K562 (cell line): ENCODE data around the gene PTPN1. TPM values are rescaled to one million over a fixed set of nuclear protein-coding genes. Genes with fewer than 3 reads are reported as not detected.
A peak's percentile ranks its signal among the peaks of the same experiment; 100 is the strongest.

Experiments
- ATAC-seq: fragments of 200-7000 bp; cut with Tn5 transposase; 3 replicates; pipeline ENCODE4 v1.9.1; 2020; ENCODE audit warnings: moderate library complexity
- BruUV-seq: library from RNA; stranded (reverse); fragments of 400-500 nt; replicated peaks from 2 replicates; lab custom pipeline; 2021; lab: Mats Ljungman, UMichigan
- CTCF ChIA-PET: fragments of 300-600 bp; formaldehyde crosslinking; extraction: SDS; loops from one replicate; lab custom pipeline; 2021; ENCODE audit warnings: low intra/inter-chr PET ratio; lab: Yijun Ruan, JAX
- POLR2A ChIA-PET: fragments of 300-600, 350-650 bp; sonication (Branson Sonifier 250); formaldehyde crosslinking; extraction: SDS; loops from one replicate; lab custom pipeline; 2021; ENCODE audit warnings: antibody characterized with exemption, inconsistent platforms; lab: Yijun Ruan, JAX
- DNase-seq, 4 experiments: peaks; one replicate each; pipeline versions ENCODE4 v3.0.0 to v3.0.0-alpha.2; 2011 to 2018; ENCODE audit warnings: low spot score in 3 of 4, mixed read lengths in 3 of 4; ENCODE audit errors: extremely low read depth in 1 of 4
- FAIRE-seq: peaks from 2 replicates; lab custom pipeline; 2011; peaks lifted over from hg19 to GRCh38; lab: Jason Lieb, UNC
- H2AFZ ChIP-seq: 2 replicates; pipeline ENCODE4 v1.6.0; 2011; ENCODE audit warnings: low read depth, low read length, control low read depth, inconsistent platforms
- H3K27ac ChIP-seq: fragments of 200-600 bp; 3 replicates; pipeline ENCODE4 v1.8.0; 2011; ENCODE audit warnings: low read depth, mild to moderate bottlenecking, control low read depth, inconsistent platforms, low read length, moderate library complexity, mixed read lengths; ENCODE audit errors: extremely low read depth
- H3K27me3 ChIP-seq, 2 experiments: fragments of 300-600 bp in 1 of 2; 2 replicates in 1 of 2; 3 replicates in 1 of 2; pipeline versions ENCODE4 v1.6.0 to v1.8.0; 2011; ENCODE audit warnings: inconsistent platforms in 2 of 2, low read length in 2 of 2, mild to moderate bottlenecking in 1 of 2, mixed read lengths in 1 of 2, moderate library complexity in 1 of 2; ENCODE audit not compliant: control insufficient read depth in 2 of 2, insufficient read depth in 2 of 2
- H3K36me3 ChIP-seq: fragments of 300-600 bp; 3 replicates; pipeline ENCODE4 v1.8.0; 2011; ENCODE audit warnings: mild to moderate bottlenecking, low read length, inconsistent platforms; ENCODE audit not compliant: control insufficient read depth, insufficient read depth
- H3K4me1 ChIP-seq, 2 experiments: fragments of 200-600 bp in 1 of 2; replicated peaks in 1 of 2; 2 replicates in 1 of 2; 3 replicates in 1 of 2; pipeline versions ENCODE4 v1.5.1 to v1.8.0; 2011; ENCODE audit warnings: inconsistent platforms in 2 of 2, low read length in 2 of 2, mild to moderate bottlenecking in 1 of 2, mixed read lengths in 1 of 2, moderate library complexity in 1 of 2; ENCODE audit not compliant: control insufficient read depth in 2 of 2, insufficient read depth in 2 of 2
- H3K4me2 ChIP-seq: 2 replicates; pipeline ENCODE4 v1.6.1; 2011; ENCODE audit warnings: low read length, control low read depth, inconsistent platforms, mixed read lengths; ENCODE audit not compliant: insufficient read depth
- H3K4me3 ChIP-seq: fragments of 200-600 bp; sonication (generic), shearing (Covaris generic); 2 replicates; pipeline ENCODE4 v1.5.1; 2016; ENCODE audit warnings: control low read depth, inconsistent platforms
- H3K79me2 ChIP-seq: fragments of 200-600 bp; 3 replicates; pipeline ENCODE4 v1.8.0; 2011; ENCODE audit warnings: low read length, inconsistent platforms; ENCODE audit not compliant: control insufficient read depth, insufficient read depth
- H3K9ac ChIP-seq, 2 experiments: 2 replicates each; pipeline versions ENCODE4 v1.6.0 to v1.6.1; 2011; ENCODE audit warnings: low read depth in 2 of 2, low read length in 2 of 2, control low read depth in 1 of 2, inconsistent platforms in 1 of 2, mild to moderate bottlenecking in 1 of 2, mixed read lengths in 1 of 2; ENCODE audit not compliant: insufficient read depth in 1 of 2
- H3K9me1 ChIP-seq: one replicate; pipeline ENCODE4 v1.6.0; 2011; ENCODE audit warnings: inconsistent platforms, mild to moderate bottlenecking, low read length, moderate library complexity; ENCODE audit not compliant: control insufficient read depth, insufficient read depth
- H3K9me3 ChIP-seq: replicated peaks from 2 replicates; pipeline ENCODE4 v1.5.1; 2011; ENCODE audit warnings: low read depth, low read length, inconsistent platforms; ENCODE audit not compliant: control insufficient read depth, insufficient read depth
- H4K20me1 ChIP-seq: replicated peaks from 2 replicates; pipeline ENCODE4 v1.6.1; 2011; ENCODE audit warnings: low read length, inconsistent platforms, mixed read lengths; ENCODE audit not compliant: control insufficient read depth, insufficient read depth
- ATF7 ChIP-seq: fragments of 450-650 bp; IDR thresholded peaks from 2 replicates; pipeline ENCODE4 v1.7.1; 2014; ENCODE audit warnings: mild to moderate bottlenecking, moderate library complexity
- NFIX ChIP-seq: fragments of 250-450 bp; sonication (Bioruptor Pico); IDR thresholded peaks from 2 replicates; pipeline ENCODE4 v1.4.0; 2020; ENCODE audit warnings: low read depth, mild to moderate bottlenecking, moderate library complexity
- POLR2G ChIP-seq: fragments of 200-400 bp; formaldehyde crosslinking; IDR thresholded peaks from 2 replicates; pipeline ENCODE4 v1.6.1; 2017; ENCODE audit warnings: low read depth, mild to moderate bottlenecking, antibody characterized with exemption, low read length, moderate library complexity
- ZFX ChIP-seq: sonication (generic); formaldehyde crosslinking; IDR thresholded peaks from 2 replicates; pipeline ENCODE4 v1.8.0; 2022; ENCODE audit warnings: mild to moderate bottlenecking, missing genetic modification reagents, moderate library complexity
- ZNF583 ChIP-seq: fragments of 250-450 bp; sonication (Bioruptor Pico); IDR thresholded peaks from 2 replicates; pipeline ENCODE4 v1.4.0; 2020
- WGBS: fragments of 100-300 bp; shearing (Covaris generic); methylation state at CpG from one replicate; pipeline ENCODE4 v1.1.6; 2016; ENCODE audit warnings: low coverage, mixed read lengths; ENCODE audit not compliant: insufficient coverage; ENCODE audit errors: missing lambda C conversion rate; 5-methylcytosine and 5-hydroxymethylcytosine counted together
- in situ Hi-C: fragments of 300-500 bp; cut with MboI; formaldehyde crosslinking; loops from 4 replicates; pipeline ENCODE4 v1.15.0; 2018; ENCODE audit warnings: inconsistent platforms, mixed read lengths
- intact Hi-C: fragments of 100-400 bp; cut with micrococcal nuclease; formaldehyde crosslinking; loops from 2 replicates; pipeline ENCODE4 v1.14.2; 2022
- polyA plus RNA-seq, 8 experiments: library from polyadenylated mRNA; depleted of rRNA in 4 of 8; stranded (reverse) in 5 of 8; unstranded in 3 of 8; fragments of >200 nt; fragmentation: Nextera tagmentation in 2 of 8; fragmentation: Illumina TruSeq in 1 of 8; extraction: Ambion mirVana in 2 of 8; extraction: Trizol in 1 of 8; gene quantifications; 2 replicates each; pipeline versions ENCODE4 v1.2.1 to v1.2.3, GENCODE V29; 2011 to 2014; ENCODE audit warnings: inconsistent platforms in 1 of 8, missing spikeins in 1 of 8
- total RNA-seq, 7 experiments: library from RNA; depleted of rRNA in 6 of 7; stranded (reverse); fragments of >200 nt in 6 of 7; fragmentation: Illumina TruSeq in 2 of 7; extraction: Trizol in 2 of 7; gene quantifications; 2 replicates each; pipeline versions ENCODE4 v1.2.1 to v1.2.3, GENCODE V29; 2011 to 2021; ENCODE audit warnings: low replicate concordance in 1 of 7
- TF ChIP-seq, protein P1 (sequence below): fragments of 450-650 bp; formaldehyde crosslinking; IDR thresholded peaks from 2 replicates; pipeline ENCODE4 v1.4.0; 2020; ENCODE audit warnings: mild to moderate bottlenecking, moderate library complexity

Gene PTPN1
- total and polyA plus RNA-seq, 9 of the 15 experiments (the other 6 are each of a cell fraction or from before 2014, with no cell fraction given), result 11.0 to 85.3 (median 54.0) TPM

DNA sequence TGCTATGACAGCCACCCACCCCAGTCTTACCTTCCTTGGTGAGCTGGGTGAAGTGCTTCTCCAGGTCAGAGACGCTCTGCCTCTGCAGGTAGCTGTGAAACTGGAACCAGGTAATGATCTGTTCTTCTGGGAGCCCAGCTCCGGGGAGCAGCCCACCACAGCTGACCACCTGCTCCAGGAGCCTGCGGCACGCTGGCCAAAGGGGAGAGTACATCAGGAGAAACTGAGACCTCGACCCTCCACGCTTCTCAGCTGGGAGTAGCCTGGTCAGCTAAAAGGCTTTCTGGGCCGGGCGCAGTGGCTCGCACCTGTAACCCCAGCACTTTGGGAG, 82.8 kb downstream of the PTPN1 start:
- Histone ChIP-seq H3K9ac (peak overlapping the region in 1 of 2 experiments; percentile 26; a peak in 1 of 4 replicates), H3K4me1 (peaks cover 0 to 13% of the 10 kb centered on the region in 2 experiments; a peak in 1 of 5 replicates), H3K9me3 (no peaks in the 10 kb centered on the region), H3K4me2 (no peak overlapping the region), H3K27me3 (no peaks in the 10 kb centered on the region), H3K4me3 (no peak overlapping the region), H3K36me3 (peaks cover 73% of the 10 kb centered on the region), H3K79me2 (no peaks in the 10 kb centered on the region), H4K20me1 (no peaks in the 10 kb centered on the region), H3K9me1 (no peaks in the 10 kb centered on the region), H2AFZ (no peak overlapping the region), H3K27ac (no peak overlapping the region)
- CTCF ChIA-PET, result no interaction called here
- intact Hi-C loops, result no loop called here
- WGBS, result 98% methylated on average over 9 of the region's 9 CpGs
- DNase-seq (no peak), FAIRE-seq (no peak), ATAC-seq (no peak)
- TF ChIP-seq POLR2G, result peak; percentile 39; the same call in 1 of the 2 replicates
- no peak for TF ChIP-seq ZNF583 (CRISPR knock-in tag)
- in situ Hi-C loops, result no loop called here
- POLR2A ChIA-PET, result interaction anchor here (0.8 kb wide), 2 partner anchors 9 to 11 kb away, joined by 3 to 7 read pairs; no protein-coding TSS in a partner anchor
- no TSS peak for BruUV-seq

DNA sequence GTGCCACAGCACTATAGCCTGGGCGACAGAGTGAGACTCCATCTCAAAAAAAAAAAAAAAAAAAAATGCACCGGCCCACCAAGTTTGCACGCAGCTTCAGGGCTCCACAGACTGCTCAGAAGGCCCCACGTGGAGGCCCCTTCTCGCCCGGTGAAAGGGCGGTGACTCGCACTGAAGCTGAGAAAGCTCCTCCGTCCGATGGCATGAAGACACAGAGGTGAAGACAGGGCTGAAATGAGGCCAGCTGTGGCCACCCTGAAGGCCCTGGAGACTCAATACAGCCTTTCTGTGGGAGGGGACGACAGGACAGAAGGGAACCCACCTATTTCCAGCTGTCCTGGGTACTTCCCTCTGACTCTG, 84.0 kb downstream of the PTPN1 start:
- H3K4me2 ChIP-seq, result no peak overlapping the region
- CTCF ChIA-PET, result interaction anchor here (0.6 kb wide), 1 partner anchor 15 kb away, joined by 3 read pairs; no protein-coding TSS in a partner anchor

More for the DNA sequence above, 84.0 kb downstream of the PTPN1 start:
- peaks cover 0 to 13% of the 10 kb centered on the region in 2 experiments; a peak in 1 of 5 replicates for H3K4me1 ChIP-seq
- TF ChIP-seq ZFX (CRISPR knock-in tag) (no peak), ATF7 (no peak), NFIX (CRISPR knock-in tag) (no peak), POLR2G (peak; percentile 63)
- TF ChIP-seq, protein P1, sequence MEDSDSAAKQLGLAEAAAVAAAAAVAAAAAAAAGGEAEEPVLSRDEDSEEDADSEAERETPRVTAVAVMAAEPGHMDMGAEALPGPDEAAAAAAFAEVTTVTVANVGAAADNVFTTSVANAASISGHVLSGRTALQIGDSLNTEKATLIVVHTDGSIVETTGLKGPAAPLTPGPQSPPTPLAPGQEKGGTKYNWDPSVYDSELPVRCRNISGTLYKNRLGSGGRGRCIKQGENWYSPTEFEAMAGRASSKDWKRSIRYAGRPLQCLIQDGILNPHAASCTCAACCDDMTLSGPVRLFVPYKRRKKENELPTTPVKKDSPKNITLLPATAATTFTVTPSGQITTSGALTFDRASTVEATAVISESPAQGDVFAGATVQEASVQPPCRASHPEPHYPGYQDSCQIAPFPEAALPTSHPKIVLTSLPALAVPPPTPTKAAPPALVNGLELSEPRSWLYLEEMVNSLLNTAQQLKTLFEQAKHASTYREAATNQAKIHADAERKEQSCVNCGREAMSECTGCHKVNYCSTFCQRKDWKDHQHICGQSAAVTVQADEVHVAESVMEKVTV (CRISPR knock-in tag), result no peak
- H3K27ac ChIP-seq, result no peak overlapping the region
- no peaks in the 10 kb centered on the region for H3K9me3 ChIP-seq
- H3K79me2 ChIP-seq, result no peaks in the 10 kb centered on the region
- no peaks in the 10 kb centered on the region for H3K9me1 ChIP-seq
- intact Hi-C loops (no loop called here), in situ Hi-C loops (no loop called here)
- no peak overlapping the region for H2AFZ ChIP-seq
- no peaks in the 10 kb centered on the region for H4K20me1 ChIP-seq
- H3K36me3 ChIP-seq, result peaks cover 67% of the 10 kb centered on the region
- peak overlapping the region in 1 of 2 experiments; percentile 42; a peak in 2 of 4 replicates for H3K9ac ChIP-seq
- BruUV-seq, result no TSS peak
- 96% methylated on average over 5 of the region's 11 CpGs for whole genome bisulfite sequencing
- POLR2A ChIA-PET, result interaction anchor here (1.7 kb wide), 1 partner anchor 10 kb away, joined by 3 read pairs; no protein-coding TSS in a partner anchor
- H3K27me3 ChIP-seq, result no peaks in the 10 kb centered on the region
- H3K4me3 ChIP-seq, result no peak overlapping the region
- ATAC-seq (no peak), FAIRE-seq (no peak), DNase-seq (no peak)
